Thyroid gland (tissue), 4 donors: ENCODE data around the gene KRTAP5-2.

Experiments used
- CTCF ChIP-seq, 6 experiments: fragments of 200-600 bp in 3 of 6; fragments of 450-650 bp in 3 of 6; sonication (generic) in 3 of 6; IDR thresholded peaks; one replicate each; pipeline ENCODE4 v1.5.1; 2016 to 2019; ENCODE audit warnings: antibody characterized with exemption in 6 of 6, mild to moderate bottlenecking in 2 of 6, inconsistent platforms in 1 of 6, moderate library complexity in 1 of 6
- POLR2A ChIP-seq, 2 donors: fragments of 450-650 bp; IDR thresholded peaks; one replicate each; pipeline ENCODE4 v1.6.1; 2017; ENCODE audit warnings: antibody characterized with exemption in 2 of 2, mild to moderate bottlenecking in 2 of 2, moderate library complexity in 1 of 2

DNA sequence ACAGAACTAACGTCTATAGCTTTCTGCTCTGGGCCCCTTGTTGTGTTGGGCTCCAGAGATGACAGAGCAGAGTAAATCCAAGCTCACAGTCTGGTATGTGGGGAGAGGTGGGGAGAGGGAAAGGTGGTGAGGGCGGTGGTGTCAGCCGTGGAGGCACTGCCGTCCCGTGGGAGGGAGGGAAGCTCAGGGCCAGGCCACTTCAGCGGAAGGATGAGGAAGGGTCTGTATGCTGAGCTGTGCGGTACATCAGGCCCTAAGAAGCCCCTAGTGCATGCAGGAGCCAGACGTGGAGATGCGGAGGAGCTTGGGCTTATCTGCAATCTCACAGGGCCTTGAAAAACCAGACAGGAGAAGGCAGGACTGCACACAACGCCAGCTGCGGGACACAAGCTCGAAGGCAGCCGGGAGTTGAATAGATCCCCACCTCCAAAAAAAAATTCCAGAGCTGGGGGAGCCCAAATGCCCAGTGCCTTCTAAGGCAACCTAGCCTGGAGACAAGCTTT is 33.0 kb upstream of the KRTAP5-2 start:
- TF ChIP-seq CTCF (IDR thresholded peaks at IDR 0.05) (no peak), POLR2A (IDR thresholded peaks at IDR 0.05) (no peak)
